Nephron (organoid): ENCODE measurements around the gene CFAP65.

ENCODE experiments used
- H3K27ac Mint-ChIP-seq, 3 experiments: 2 replicates each; pipeline ENCODE4 v1.8.0; 2020; ENCODE audit warnings: mixed read lengths in 3 of 3, mild to moderate bottlenecking in 2 of 3, moderate library complexity in 1 of 3
- H3K27me3 Mint-ChIP-seq: 2 replicates; pipeline ENCODE4 v1.8.0; 2021; ENCODE audit warnings: low read depth, mild to moderate bottlenecking, moderate library complexity, mixed read lengths
- H3K36me3 Mint-ChIP-seq: 2 replicates; pipeline ENCODE4 v1.8.0; 2020; ENCODE audit warnings: low read depth, mixed read lengths
- H3K4me1 Mint-ChIP-seq: 2 replicates; pipeline ENCODE4 v1.8.0; 2020; ENCODE audit warnings: mixed read lengths
- H3K4me3 Mint-ChIP-seq, 3 experiments: 2 replicates each; pipeline ENCODE4 v1.8.0; 2020; ENCODE audit warnings: mild to moderate bottlenecking in 3 of 3, mixed read lengths in 3 of 3, moderate library complexity in 2 of 3
- H3K9me3 Mint-ChIP-seq: 2 replicates; pipeline ENCODE4 v1.8.0; 2020; ENCODE audit warnings: mixed read lengths
- CTCF ChIP-seq, 3 experiments: fragments of 200-600 bp; sonication (generic); IDR thresholded peaks; one replicate each; pipeline ENCODE4 v1.5.0; 2021; ENCODE audit warnings: antibody characterized with exemption in 3 of 3; ENCODE audit not compliant: unreplicated experiment in 3 of 3

The CFAP65 gene

DNA sequence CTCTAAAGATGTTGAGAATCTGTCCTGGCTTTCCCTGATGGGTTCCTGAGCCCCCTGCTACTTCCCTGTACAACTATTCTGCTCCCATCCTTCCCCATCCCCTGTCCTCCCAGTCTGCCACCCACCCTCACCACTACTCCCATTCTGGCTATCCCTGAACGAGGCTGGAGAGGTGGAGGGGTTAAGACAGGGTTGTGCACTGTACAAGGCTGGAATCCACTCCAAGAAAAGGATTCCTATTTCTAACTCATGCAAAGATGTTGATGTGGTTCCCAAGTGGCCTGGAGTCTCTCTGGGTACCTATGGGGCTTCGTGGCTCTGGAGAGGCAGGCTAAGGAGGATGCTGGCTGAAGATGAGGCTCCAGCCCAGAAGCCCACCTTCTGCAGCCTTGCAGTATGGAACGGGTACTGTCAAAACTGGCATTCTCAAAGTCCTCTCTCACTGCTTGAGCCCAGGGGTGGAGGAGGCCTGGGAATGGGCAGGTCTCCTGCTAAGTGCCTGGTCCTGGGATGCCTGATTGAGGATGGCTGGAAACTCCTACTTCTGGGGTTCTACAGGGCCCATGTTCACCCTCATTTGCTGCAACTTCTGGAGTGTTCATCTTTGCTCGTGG is 55.1 kb downstream of the CFAP65 start:
- Mint-ChIP-seq H3K27ac (no peak overlapping the region), H3K9me3 (peaks cover 3% of the 10 kb centered on the region)
- no peak for TF ChIP-seq CTCF (IDR thresholded peaks at IDR 0.05; ENCODE audit: unreplicated experiment in 3 of 3)

GRCh38 chr2:218985325-218986091 is 55.8 kb downstream of the CFAP65 start:
- no peaks in the 10 kb centered on the region for H3K36me3 Mint-ChIP-seq
- peaks cover 97% of the 10 kb centered on the region for H3K27me3 Mint-ChIP-seq
- peaks cover 3% of the 10 kb centered on the region for H3K9me3 Mint-ChIP-seq
- H3K27ac Mint-ChIP-seq = no peak overlapping the region
- no peak for TF ChIP-seq CTCF (IDR thresholded peaks at IDR 0.05; ENCODE audit: unreplicated experiment in 3 of 3)
- H3K4me3 Mint-ChIP-seq = peak overlapping the region in 1 of 3 experiments; percentile 60
- H3K4me1 Mint-ChIP-seq = peaks cover 13% of the 10 kb centered on the region

More for the DNA sequence above, 55.1 kb downstream of the CFAP65 start:
- Mint-ChIP-seq H3K4me1 (peaks cover 8% of the 10 kb centered on the region), H3K36me3 (no peaks in the 10 kb centered on the region), H3K4me3 (peak overlapping the region in 1 of 3 experiments; percentile 60), H3K27me3 (peaks cover 97% of the 10 kb centered on the region)

GRCh38 chr2:218985021-218985324 is 56.3 kb downstream of the CFAP65 start, which contains the start of gene FEV:
Gene FEV, minus strand, starts transcription at chr2:218985184. Its CDS starts 109 bp downstream, at chr2:218985075.
- H3K9me3 Mint-ChIP-seq = peaks cover 3% of the 10 kb centered on the region
- H3K27ac Mint-ChIP-seq = no peak within 1 kb of the TSS
- no peak for TF ChIP-seq CTCF (IDR thresholded peaks at IDR 0.05; ENCODE audit: unreplicated experiment in 3 of 3)
- peak within 1 kb of the TSS; percentile 60 to 77 (median 71) for H3K4me3 Mint-ChIP-seq
- peaks cover 13% of the 10 kb centered on the region for H3K4me1 Mint-ChIP-seq
- no peaks in the 10 kb centered on the region for H3K36me3 Mint-ChIP-seq
- peaks cover 97% of the 10 kb centered on the region for H3K27me3 Mint-ChIP-seq

- no peak for TF ChIP-seq CTCF (IDR thresholded peaks at IDR 0.05; ENCODE audit: unreplicated experiment in 3 of 3)
- H3K27ac Mint-ChIP-seq = no peak overlapping the region
- peaks cover 13% of the 10 kb centered on the region for H3K4me1 Mint-ChIP-seq
- peaks cover 3% of the 10 kb centered on the region for H3K9me3 Mint-ChIP-seq
- H3K4me3 Mint-ChIP-seq = peak overlapping the region; percentile 57 to 77 (median 71)
- no peaks in the 10 kb centered on the region for H3K36me3 Mint-ChIP-seq
- H3K27me3 Mint-ChIP-seq = peaks cover 97% of the 10 kb centered on the region
These were observed 56.9 kb downstream of the CFAP65 start for GRCh38 chr2:218984239-218985020.

- Mint-ChIP-seq H3K36me3 (no peaks in the 10 kb centered on the region), H3K4me3 (peak overlapping the region in 1 of 3 experiments; percentile 3), H3K9me3 (peaks cover 3% of the 10 kb centered on the region), H3K27me3 (peaks cover 97% of the 10 kb centered on the region), H3K27ac (no peak overlapping the region), H3K4me1 (peaks cover 13% of the 10 kb centered on the region)
- no peak for TF ChIP-seq CTCF (IDR thresholded peaks at IDR 0.05; ENCODE audit: unreplicated experiment in 3 of 3)
These were observed 57.4 kb downstream of the CFAP65 start for GRCh38 chr2:218983934-218984238.
